ENCODE data around the gene DHTKD1.

DNA sequence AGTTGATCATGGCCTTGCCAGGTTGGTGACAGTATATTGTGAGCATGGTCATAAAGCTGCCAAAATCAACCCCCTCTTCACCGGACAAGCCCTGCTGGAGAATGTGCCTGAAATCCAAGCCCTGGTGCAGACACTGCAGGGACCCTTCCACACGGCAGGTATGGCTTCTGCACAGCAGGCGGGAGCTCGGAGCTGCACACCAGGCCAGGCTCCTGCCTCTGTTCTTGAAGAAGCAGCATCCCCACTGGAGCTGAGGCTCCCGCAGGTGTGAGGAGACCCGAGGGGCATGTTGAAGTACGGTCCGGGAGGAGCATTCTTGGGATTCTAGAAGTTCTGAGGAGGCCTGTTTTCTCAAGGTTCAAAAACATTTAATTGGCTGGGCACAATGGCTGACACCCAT is 12.7 kb downstream of the DHTKD1 start:
- no peak for TF ChIP-seq SP1 (IDR thresholded peaks at IDR 0.05)
- TF ChIP-seq, protein P1, sequence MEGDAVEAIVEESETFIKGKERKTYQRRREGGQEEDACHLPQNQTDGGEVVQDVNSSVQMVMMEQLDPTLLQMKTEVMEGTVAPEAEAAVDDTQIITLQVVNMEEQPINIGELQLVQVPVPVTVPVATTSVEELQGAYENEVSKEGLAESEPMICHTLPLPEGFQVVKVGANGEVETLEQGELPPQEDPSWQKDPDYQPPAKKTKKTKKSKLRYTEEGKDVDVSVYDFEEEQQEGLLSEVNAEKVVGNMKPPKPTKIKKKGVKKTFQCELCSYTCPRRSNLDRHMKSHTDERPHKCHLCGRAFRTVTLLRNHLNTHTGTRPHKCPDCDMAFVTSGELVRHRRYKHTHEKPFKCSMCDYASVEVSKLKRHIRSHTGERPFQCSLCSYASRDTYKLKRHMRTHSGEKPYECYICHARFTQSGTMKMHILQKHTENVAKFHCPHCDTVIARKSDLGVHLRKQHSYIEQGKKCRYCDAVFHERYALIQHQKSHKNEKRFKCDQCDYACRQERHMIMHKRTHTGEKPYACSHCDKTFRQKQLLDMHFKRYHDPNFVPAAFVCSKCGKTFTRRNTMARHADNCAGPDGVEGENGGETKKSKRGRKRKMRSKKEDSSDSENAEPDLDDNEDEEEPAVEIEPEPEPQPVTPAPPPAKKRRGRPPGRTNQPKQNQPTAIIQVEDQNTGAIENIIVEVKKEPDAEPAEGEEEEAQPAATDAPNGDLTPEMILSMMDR (IDR thresholded peaks at IDR 0.05; ENCODE audit: low read depth, low read length, missing input control), result no peak
- TF ChIP-seq FOXA1 (IDR thresholded peaks at IDR 0.05), result no peak
- TF ChIP-seq TAF1 (conservative IDR thresholded peaks at IDR 0.05), result no peak
- TF ChIP-seq EGR1 (IDR thresholded peaks at IDR 0.05; ENCODE audit: low read depth in 2 of 2), result no peak
- no peak for TF ChIP-seq RAD21 (IDR thresholded peaks at IDR 0.05)
- no peak for TF ChIP-seq GABPA (IDR thresholded peaks at IDR 0.05 in 1 of 2, conservative IDR thresholded peaks at IDR 0.05 in 1 of 2)
- no peak for TF ChIP-seq JUND (IDR thresholded peaks at IDR 0.05)
- TF ChIP-seq, protein P2, sequence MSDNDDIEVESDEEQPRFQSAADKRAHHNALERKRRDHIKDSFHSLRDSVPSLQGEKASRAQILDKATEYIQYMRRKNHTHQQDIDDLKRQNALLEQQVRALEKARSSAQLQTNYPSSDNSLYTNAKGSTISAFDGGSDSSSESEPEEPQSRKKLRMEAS (IDR thresholded peaks at IDR 0.05), result no peak
- TF ChIP-seq, protein P3, sequence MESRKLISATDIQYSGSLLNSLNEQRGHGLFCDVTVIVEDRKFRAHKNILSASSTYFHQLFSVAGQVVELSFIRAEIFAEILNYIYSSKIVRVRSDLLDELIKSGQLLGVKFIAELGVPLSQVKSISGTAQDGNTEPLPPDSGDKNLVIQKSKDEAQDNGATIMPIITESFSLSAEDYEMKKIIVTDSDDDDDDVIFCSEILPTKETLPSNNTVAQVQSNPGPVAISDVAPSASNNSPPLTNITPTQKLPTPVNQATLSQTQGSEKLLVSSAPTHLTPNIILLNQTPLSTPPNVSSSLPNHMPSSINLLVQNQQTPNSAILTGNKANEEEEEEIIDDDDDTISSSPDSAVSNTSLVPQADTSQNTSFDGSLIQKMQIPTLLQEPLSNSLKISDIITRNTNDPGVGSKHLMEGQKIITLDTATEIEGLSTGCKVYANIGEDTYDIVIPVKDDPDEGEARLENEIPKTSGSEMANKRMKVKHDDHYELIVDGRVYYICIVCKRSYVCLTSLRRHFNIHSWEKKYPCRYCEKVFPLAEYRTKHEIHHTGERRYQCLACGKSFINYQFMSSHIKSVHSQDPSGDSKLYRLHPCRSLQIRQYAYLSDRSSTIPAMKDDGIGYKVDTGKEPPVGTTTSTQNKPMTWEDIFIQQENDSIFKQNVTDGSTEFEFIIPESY (IDR thresholded peaks at IDR 0.05), result no peak
- TF ChIP-seq REST (IDR thresholded peaks at IDR 0.05), result no peak

Measured in liver (tissue), 3 donors.